ENCODE measurements around the gene HM13.

DNA sequence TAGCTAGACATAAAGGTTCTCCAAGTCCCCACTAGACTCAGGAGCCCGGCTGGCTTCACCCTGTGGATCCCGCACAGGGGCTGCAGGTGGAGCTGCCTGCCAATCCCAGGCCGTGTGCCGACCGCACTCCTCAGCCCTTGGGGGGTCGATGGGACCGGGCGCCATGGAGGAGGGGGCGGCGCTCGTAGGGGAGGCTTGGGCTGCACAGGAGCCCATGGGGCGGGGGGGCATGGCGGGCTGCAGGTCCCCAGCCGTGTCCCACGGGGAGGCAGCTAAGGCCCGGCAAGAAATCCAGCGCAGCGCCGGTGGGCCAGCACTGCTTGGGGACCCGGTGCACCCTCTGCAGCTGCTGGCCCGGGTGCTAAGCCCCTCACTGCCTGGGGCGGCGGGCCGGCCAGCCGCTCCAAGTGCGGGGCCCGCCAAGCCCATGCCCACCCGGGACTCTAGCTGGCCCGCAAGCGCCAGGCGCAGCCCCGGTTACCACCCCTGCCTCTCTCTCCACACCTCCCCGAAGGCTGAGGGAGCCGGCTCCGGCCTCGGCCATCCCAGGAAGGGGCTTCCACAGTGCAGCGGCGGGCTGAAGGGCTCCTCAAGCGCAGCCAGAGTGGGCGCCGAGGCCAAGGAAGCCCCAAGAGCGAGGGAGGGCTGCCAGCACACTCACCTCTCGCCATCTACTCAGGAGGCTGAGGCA, 64.4 kb downstream of the HM13 start:
- TF ChIP-seq, protein P1, sequence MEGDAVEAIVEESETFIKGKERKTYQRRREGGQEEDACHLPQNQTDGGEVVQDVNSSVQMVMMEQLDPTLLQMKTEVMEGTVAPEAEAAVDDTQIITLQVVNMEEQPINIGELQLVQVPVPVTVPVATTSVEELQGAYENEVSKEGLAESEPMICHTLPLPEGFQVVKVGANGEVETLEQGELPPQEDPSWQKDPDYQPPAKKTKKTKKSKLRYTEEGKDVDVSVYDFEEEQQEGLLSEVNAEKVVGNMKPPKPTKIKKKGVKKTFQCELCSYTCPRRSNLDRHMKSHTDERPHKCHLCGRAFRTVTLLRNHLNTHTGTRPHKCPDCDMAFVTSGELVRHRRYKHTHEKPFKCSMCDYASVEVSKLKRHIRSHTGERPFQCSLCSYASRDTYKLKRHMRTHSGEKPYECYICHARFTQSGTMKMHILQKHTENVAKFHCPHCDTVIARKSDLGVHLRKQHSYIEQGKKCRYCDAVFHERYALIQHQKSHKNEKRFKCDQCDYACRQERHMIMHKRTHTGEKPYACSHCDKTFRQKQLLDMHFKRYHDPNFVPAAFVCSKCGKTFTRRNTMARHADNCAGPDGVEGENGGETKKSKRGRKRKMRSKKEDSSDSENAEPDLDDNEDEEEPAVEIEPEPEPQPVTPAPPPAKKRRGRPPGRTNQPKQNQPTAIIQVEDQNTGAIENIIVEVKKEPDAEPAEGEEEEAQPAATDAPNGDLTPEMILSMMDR (IDR thresholded peaks at IDR 0.05 in 8 of 11, conservative IDR thresholded peaks at IDR 0.05 in 3 of 11): no peak
- TF ChIP-seq POLR2AphosphoS5 (IDR thresholded peaks at IDR 0.05) (no peak), POLR2A (IDR thresholded peaks at IDR 0.05) (no peak)
